Thoracic aorta (tissue), 2 donors: ENCODE results near the gene PPP4R3C. TPM values are rescaled to one million over a fixed set of nuclear protein-coding genes. Genes with fewer than 3 reads are reported as not detected.

Experiments used
- ATAC-seq: fragments of 150-250 bp; one replicate; pipeline ENCODE4 v1.8.0; 2017; ENCODE audit warnings: low read depth; ENCODE audit not compliant: insufficient number of reproducible peaks, low FRiP score
- DNase-seq: peaks from one replicate; pipeline ENCODE4 v3.0.0-alpha.2; 2020; ENCODE audit warnings: low spot score
- H3K27ac ChIP-seq, 2 donors: fragments of 200-600 bp; sonication (generic); 1 replicate in 1 of 2; 2 replicates in 1 of 2; pipeline ENCODE4 v1.5.1; 2016; ENCODE audit warnings: mild to moderate bottlenecking in 2 of 2, moderate library complexity in 2 of 2
- H3K27me3 ChIP-seq: fragments of 200-600 bp; sonication (generic); replicated peaks from 2 replicates; pipeline ENCODE4 v1.6.0; 2016; ENCODE audit warnings: mild to moderate bottlenecking; ENCODE audit not compliant: insufficient read depth
- H3K36me3 ChIP-seq: fragments of 200-600 bp; sonication (generic); one replicate; pipeline ENCODE4 v1.5.1; 2016
- H3K4me1 ChIP-seq, 2 donors: fragments of 200-600 bp; sonication (generic); 1 replicate in 1 of 2; 2 replicates in 1 of 2; pipeline versions ENCODE4 v1.5.1 to v1.6.0; 2016; ENCODE audit warnings: low read depth in 2 of 2, mild to moderate bottlenecking in 1 of 2; ENCODE audit not compliant: control insufficient read depth in 1 of 2
- H3K4me3 ChIP-seq: fragments of 200-600 bp; sonication (generic); 2 replicates; pipeline ENCODE4 v1.5.1; 2016; ENCODE audit warnings: mild to moderate bottlenecking
- H3K9me3 ChIP-seq: fragments of 200-600 bp; sonication (generic); 2 replicates; pipeline ENCODE4 v1.5.1; 2016
- CTCF ChIP-seq: fragments of 200-600 bp; sonication (generic); IDR thresholded peaks from one replicate; pipeline ENCODE4 v1.5.1; 2019; ENCODE audit warnings: antibody characterized with exemption
- total RNA-seq, 2 donors: library from RNA; depleted of rRNA; stranded (reverse); fragments of >200 nt; gene quantifications; one replicate each; pipeline versions ENCODE4 v1.1.0 to v1.2.3, GENCODE V29; 2016

Gene PPP4R3C
- total RNA-seq, 2 donors from 2014 or later: not detected

GRCh38 chrX:27438937-27439336 lies 24.2 kb downstream of the PPP4R3C start:
- no peak for TF ChIP-seq CTCF
- Histone ChIP-seq H3K36me3 (no peaks in the 10 kb centered on the region), H3K27me3 (no peaks in the 10 kb centered on the region), H3K4me3 (no peak overlapping the region), H3K4me1 (no peaks in the 10 kb centered on the region), H3K9me3 (no peaks in the 10 kb centered on the region), H3K27ac (no peak overlapping the region)
- ATAC-seq: no peak
- no peak for DNase-seq

GRCh38 chrX:27435031-27435430 lies 28.1 kb downstream of the PPP4R3C start:
- H3K4me3 ChIP-seq: no peak overlapping the region
- no peaks in the 10 kb centered on the region for H3K9me3 ChIP-seq
- H3K27ac ChIP-seq: no peak overlapping the region
- H3K4me1 ChIP-seq: no peaks in the 10 kb centered on the region
- H3K36me3 ChIP-seq: no peaks in the 10 kb centered on the region
- H3K27me3 ChIP-seq: no peaks in the 10 kb centered on the region
- TF ChIP-seq CTCF: no peak
- DNase-seq (no peak), ATAC-seq (no peak)

Other genes with a start within 250 kb of the PPP4R3C start
- not detected for gene DCAF8L2, start 127.0 kb upstream of the PPP4R3C start, total RNA-seq